Fibroblast of villous mesenchyme (primary cell): ENCODE results near the gene EXOSC6. TPM values are rescaled to one million over a fixed set of nuclear protein-coding genes. Genes with fewer than 3 reads are reported as not detected.
"Not testable (repeated sequence)": the region's sequence is repeated elsewhere in the genome, so short reads cannot be mapped to it uniquely, and the experiment has no call there.

Source experiments
- DNase-seq: peaks from one replicate; pipeline ENCODE4 v3.0.0-alpha.2; 2010; ENCODE audit warnings: low read depth
- H3K4me3 ChIP-seq: 2 replicates; pipeline ENCODE4 v1.5.1; 2011; ENCODE audit warnings: low read depth, mild to moderate bottlenecking, low read length
- total RNA-seq: library from RNA; depleted of rRNA; stranded (reverse); fragments of >200 nt; gene quantifications from 2 replicates; pipeline ENCODE4 v1.2.3, GENCODE V29; 2012
- TF ChIP-seq, protein P1 (sequence below): IDR thresholded peaks from 2 replicates; pipeline ENCODE4 v1.5.1; 2012; ENCODE audit warnings: low read depth, mild to moderate bottlenecking, low read length; ENCODE audit not compliant: insufficient read depth

Gene EXOSC6
- total RNA-seq = 32.0 and 32.9 TPM in 2 replicates

DNA sequence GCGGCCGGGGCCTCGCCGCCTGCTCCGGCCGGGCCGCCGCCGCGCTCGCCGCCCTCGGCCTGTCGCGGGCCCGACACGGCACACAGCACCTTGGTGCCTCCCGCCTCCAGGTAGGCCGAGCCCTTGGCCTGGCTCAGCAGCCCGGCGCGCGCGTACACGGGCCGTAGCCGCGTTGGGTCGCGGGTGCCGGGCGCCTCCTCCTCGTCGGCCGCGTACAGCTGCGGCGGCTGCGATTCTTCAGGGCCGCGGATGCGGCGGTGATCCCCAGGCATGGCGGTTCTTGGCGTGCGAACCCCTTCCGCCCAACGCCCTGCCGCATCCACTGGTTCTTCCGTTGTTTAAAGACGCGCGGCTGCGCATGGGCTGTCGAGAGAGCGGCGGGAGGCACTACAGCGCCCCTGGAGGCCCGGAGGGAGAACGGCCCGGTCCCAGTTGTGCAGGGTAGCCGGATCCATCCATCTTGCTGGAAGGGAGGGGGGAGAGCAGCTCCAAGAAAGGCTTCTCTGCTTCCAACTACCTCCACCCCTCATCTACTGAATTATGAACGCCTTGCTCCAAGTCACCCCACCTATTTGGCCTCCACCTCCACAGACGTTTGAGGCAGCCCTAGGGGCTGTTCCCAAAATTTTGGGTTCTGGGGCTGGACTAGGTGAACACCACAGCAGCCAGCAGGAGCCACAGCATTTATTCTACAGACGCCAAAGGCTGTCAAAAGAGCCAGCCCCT is at the start of gene EXOSC6:
TSS of gene EXOSC6 (minus strand) at position 312 of the 726 bp plus-strand sequence. CDS start at position 272, 40 bp downstream.
- peak within 1 kb of the TSS; percentile 59 for H3K4me3 ChIP-seq
- DNase-seq = peak; percentile 92
- TF ChIP-seq, protein P1, sequence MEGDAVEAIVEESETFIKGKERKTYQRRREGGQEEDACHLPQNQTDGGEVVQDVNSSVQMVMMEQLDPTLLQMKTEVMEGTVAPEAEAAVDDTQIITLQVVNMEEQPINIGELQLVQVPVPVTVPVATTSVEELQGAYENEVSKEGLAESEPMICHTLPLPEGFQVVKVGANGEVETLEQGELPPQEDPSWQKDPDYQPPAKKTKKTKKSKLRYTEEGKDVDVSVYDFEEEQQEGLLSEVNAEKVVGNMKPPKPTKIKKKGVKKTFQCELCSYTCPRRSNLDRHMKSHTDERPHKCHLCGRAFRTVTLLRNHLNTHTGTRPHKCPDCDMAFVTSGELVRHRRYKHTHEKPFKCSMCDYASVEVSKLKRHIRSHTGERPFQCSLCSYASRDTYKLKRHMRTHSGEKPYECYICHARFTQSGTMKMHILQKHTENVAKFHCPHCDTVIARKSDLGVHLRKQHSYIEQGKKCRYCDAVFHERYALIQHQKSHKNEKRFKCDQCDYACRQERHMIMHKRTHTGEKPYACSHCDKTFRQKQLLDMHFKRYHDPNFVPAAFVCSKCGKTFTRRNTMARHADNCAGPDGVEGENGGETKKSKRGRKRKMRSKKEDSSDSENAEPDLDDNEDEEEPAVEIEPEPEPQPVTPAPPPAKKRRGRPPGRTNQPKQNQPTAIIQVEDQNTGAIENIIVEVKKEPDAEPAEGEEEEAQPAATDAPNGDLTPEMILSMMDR = peak; percentile 91

DNA sequence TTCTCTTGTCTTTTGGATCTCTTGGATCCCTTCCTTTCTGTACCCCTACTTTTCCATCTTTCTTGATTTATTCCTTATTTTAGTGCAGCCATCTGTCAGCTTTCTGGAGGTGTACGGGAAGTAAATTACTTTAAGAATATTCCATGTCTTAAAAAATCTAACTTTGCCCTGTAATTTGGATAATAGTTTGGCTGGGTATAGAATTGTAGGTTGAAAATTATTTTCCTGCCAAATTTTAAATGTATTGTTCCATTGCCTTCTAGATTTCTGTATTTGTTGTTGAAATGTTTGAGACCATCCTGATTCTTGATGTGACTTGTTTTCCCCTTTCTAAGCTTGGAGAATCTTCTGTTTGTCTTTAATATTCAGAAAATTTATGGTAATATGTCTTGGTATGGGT is 49.4 kb upstream of the EXOSC6 start:
- H3K4me3 ChIP-seq = no peak overlapping the region
- TF ChIP-seq, protein P1 = no peak
- no peak for DNase-seq

DNA sequence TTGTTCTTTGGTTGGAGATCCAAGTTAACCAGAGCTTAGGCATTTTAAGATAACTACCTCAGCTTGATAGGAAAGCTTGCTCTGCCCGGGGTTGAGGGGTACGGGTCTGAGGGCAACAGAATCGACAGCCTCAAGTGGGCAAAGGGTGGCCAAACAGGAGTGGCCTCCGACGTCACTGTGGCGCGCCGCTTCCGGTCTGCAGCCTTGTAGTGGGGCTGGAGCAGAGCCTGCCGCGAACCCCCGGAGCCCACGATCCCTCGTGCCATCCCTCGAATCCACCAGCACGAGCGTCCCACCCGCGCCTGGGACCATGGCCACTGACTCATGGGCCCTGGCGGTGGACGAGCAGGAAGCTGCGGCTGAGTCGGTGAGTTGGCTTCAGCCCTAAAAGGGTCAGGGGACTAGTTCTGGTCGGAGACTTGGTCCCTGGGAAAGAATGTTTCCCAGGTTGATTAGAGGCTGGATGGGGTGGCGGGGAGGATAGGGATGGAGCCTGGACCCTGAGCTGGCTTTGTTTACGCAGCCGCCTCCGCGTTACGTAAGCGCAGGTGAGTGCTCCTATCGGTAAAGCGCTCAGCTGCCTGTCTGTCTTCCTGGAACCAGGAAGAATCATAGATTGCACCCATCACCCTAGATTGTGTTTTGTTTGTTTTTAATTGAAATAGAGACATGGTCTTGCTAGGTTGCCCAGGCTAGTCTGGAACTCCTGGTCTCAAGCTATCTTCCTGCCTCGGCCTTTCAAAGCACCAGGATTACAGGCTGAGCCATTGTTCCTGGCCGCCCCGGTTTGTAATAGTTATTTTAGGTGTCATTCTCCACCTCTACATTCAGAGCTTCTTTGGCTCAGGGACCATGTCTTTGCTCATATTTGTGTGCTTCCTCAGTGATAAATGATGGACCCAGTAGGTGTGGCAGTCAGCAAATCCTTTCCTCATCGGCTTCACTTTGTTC is 47.5 kb upstream of the EXOSC6 start, which contains the start of gene DDX19B:
TSS of gene DDX19B (plus strand) at position 199 of the 951 bp plus-strand sequence. CDS start at position 311, 112 bp downstream.
- peak; percentile 67 for DNase-seq
- peak within 1 kb of the TSS; percentile 96 for H3K4me3 ChIP-seq
- TF ChIP-seq, protein P1 = peak; percentile 17

DNA sequence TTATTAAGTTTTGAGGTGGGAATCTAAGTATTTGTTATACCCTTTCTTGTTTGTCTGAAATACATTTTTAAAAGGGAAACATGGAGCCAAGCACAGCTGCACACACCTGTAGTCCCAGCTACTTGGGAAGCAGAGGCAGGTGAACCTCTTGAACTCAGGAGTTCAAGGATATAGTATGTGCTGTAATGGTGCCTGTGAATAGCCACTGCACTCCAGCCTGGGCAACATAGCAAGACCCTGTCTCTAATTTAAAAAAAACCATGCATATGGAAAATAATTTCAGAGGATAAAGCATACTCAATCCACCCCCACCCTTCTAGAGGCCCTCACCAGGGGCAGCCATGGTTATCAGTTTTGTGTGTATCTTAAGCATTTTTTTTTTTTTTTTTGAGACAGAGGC is 43.9 kb upstream of the EXOSC6 start:
- TF ChIP-seq, protein P1 = no peak
- H3K4me3 ChIP-seq = no peak overlapping the region
- no peak for DNase-seq

DNA sequence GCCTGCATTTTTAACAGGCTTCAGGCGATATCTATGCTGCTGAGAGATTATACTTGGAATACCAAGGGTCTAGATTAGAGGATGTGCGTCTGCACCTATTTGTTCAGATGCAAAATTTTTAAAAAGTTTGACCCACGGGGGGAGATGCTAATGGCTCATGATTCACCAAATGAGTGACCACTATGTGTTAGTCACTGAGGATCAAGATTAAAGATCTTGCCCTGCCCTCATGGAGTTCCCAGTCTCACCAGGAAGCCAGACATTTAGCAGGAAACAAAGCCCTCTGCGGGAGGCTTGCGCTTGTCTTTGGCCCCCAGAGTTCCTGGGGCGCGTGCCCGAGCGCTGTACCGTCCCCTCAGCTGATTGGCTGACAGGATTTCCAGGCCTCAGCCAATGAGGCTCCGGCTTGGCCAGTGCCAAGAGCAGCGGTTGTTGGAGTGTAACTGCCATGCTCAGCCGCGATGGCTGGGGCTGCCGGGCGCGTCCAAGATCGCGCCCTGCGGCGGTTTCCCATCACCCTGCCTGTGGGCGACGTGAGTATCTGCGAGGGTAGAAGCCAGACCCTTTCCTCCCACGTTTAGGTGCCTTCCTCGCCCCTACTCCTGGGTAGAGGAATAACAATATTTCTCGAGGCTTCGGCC is 42.8 kb upstream of the EXOSC6 start:
- TF ChIP-seq, protein P1 = no peak
- H3K4me3 ChIP-seq = no peak overlapping the region
- no peak for DNase-seq

DNA sequence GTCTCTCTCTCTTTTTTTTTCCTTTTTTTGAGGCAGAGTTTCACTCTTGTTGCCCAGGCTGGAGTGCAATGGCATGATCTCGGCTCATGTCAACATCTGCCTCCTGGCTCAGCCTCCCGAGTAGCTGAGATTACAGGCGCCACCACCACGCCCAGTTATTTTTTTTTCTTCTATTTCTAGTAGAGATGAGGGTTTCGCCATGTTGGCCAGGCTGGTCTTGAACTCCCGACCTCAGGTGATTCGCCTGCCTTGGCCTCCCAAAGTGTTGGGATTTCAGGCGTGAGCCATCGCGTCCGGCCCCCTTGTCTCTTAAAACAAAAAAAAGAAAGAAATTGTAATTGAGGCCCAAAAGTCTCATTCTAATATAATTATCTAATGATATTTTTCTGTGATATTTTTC is 40.4 kb upstream of the EXOSC6 start:
- DNase-seq, H3K4me3 ChIP-seq: not testable (repeated sequence)
